DND-41 (cell line): Measurements from ENCODE around the gene FBXL3.
A peak's percentile ranks its signal among the peaks of the same experiment; 100 is the strongest.

Source experiments
- EZH2 ChIP-seq: IDR thresholded peaks from 3 replicates; pipeline ENCODE4 v1.6.1; 2012; ENCODE audit warnings: borderline replicate concordance, low read depth, mild to moderate bottlenecking, moderate library complexity, low read length, inconsistent platforms; ENCODE audit not compliant: severe bottlenecking
- TF ChIP-seq, protein P1 (sequence below): IDR thresholded peaks from 2 replicates; pipeline ENCODE4 v1.5.1; 2012; ENCODE audit warnings: borderline replicate concordance, low read length, moderate library complexity, mild to moderate bottlenecking; ENCODE audit not compliant: poor library complexity, severe bottlenecking; ENCODE audit errors: extremely low read depth

DNA sequence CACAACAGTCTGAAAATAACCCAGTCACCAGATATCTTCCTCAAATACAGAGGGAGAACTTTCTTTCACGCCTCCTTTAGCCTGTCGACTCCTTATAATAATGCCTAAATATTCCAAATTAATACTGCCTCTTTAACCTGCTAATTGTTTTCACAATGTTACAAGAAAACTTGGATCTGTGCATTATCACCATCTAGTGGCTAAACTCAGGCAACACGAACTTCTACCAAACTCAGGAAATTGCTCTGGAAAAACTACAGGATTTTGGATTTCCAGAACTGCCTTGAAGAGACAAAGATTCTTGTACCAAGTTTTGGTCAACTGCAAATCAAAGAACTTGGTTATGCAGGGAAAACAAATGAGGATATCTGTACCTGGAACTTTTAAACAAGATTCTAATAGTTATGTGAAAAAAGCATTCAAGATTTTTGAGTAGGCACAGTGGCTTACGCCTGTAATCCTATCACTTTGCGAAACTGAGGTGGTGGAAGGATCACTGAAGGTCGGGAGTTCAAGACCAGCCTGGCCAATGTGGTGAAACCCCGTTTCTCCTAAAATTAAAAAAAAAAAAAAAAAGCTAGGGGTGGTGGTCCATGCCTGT lies 24.3 kb downstream of the FBXL3 start:
- TF ChIP-seq, protein P1, sequence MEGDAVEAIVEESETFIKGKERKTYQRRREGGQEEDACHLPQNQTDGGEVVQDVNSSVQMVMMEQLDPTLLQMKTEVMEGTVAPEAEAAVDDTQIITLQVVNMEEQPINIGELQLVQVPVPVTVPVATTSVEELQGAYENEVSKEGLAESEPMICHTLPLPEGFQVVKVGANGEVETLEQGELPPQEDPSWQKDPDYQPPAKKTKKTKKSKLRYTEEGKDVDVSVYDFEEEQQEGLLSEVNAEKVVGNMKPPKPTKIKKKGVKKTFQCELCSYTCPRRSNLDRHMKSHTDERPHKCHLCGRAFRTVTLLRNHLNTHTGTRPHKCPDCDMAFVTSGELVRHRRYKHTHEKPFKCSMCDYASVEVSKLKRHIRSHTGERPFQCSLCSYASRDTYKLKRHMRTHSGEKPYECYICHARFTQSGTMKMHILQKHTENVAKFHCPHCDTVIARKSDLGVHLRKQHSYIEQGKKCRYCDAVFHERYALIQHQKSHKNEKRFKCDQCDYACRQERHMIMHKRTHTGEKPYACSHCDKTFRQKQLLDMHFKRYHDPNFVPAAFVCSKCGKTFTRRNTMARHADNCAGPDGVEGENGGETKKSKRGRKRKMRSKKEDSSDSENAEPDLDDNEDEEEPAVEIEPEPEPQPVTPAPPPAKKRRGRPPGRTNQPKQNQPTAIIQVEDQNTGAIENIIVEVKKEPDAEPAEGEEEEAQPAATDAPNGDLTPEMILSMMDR = peak; percentile 75
- TF ChIP-seq EZH2 = no peak
